H54 (cell line): ENCODE data around the gene TBCD.
"Not testable (repeated sequence)": the region's sequence is repeated elsewhere in the genome, so short reads cannot be mapped to it uniquely, and the experiment has no call there.

Source experiments
- DNase-seq: peaks from one replicate; pipeline ENCODE4 v3.0.0; 2011; ENCODE audit warnings: low spot score, mixed read lengths; ENCODE audit not compliant: insufficient read length
- FAIRE-seq: peaks from 3 replicates; lab custom pipeline; 2011; peaks lifted over from hg19 to GRCh38; lab: Jason Lieb, UNC
- POLR2A ChIP-seq: IDR thresholded peaks from 2 replicates; pipeline ENCODE4 v1.6.1; 2011; ENCODE audit warnings: low read depth, mild to moderate bottlenecking, low read length

The TBCD gene

DNA sequence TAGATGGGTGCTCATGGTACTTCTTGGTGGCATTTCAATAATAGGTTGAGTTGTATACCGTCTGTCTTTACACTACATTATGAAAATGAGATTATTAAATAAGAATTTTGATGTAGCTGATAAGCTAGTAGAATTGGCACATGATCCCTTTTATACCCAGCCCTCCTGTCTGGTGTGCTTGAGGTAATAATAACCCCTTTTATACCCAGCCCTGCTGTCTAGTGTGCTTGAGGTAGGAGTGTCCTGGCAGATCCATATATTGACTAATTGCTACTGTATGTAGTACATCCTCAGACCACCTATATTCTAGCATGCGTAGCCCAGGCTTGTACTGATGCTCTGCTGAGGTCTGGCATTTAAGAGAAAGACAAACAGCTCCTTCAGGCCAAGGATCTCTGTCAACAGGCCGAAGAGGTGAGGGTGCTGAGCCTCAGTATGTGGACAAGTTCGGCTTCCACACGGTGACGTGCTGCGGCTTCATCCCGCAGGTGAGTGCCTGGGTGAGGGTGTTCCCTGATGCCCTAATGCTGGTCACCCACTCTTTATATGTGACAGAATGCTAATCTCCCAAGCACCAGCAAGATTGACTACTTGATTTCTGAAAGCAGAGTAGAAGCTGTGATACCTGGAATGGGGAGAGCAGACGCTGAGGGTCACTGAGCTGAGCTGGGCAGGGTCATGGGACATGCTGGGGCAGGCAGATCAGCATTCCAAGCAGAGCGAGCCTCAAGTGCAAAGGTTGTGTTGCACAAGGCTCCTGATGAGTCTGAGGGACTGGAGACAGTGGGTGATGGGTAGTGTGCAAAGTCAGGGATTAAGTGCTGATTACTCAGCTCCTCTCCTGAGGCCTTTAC is 10.7 kb upstream of the TBCD start:
- DNase-seq = no peak
- TF ChIP-seq POLR2A = no peak
- FAIRE-seq = no peak

DNA sequence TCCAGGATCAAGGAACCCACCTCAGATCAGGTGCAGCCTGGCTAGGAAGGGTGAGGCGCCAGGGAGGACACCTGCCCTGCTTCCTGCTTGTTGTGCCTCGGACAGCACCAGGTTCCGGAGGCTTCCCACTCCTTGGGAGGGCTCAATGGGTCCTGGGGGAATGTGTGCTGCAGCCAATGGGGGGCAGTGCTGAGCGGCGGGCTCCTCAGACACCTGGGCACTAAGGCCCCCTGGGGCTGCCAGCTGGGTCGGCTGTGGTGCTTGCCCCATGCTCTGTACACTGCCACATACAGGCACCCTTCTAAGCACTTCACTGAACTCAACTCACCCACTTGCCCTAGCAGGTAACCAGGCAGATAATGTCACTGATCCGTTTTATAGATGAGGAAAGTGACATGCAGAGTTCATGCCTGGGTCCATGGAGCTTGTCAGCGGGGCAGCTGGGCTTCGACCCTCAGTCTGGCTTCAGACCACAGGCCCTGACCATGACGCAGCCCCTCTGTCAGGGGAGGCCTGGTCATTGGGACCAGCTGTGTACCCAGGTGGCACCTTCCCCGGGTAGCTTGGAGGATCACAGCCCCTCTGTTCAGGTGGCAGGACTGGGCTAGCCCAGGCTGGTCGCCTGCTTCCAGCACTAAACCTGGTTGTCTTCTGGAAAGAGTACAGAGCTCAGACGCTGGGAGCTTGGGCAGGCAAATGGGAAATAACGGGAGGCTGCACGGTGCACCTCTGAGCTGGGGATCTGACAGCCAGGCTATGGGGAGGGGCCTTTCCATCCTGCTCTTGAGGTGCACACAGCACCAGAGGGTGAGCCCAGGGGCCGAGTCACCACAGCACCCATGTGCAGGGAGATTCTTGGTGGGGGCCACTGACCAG is 8.3 kb upstream of the TBCD start:
- FAIRE-seq (no peak), DNase-seq (no peak)
- TF ChIP-seq POLR2A = no peak

DNA sequence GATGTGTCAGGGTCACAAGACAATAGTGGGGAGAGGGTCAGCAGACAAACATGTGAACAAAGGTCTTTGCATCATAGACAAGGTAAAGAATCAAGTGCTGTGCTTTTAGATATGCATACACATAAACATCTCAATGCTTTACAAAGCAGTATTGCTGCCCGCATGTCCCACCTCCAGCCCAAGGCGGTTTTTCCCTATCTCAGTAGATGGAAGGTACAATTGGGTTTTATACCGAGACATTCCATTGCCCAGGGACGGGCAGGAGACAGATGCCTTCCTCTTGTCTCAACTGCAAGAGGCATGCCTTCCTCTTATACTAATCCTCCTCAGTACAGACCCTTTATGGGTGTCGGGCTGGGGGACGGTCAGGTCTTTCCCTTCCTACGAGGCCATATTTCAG is 7.1 kb upstream of the TBCD start:
- not testable (repeated sequence) for DNase-seq, FAIRE-seq

DNA sequence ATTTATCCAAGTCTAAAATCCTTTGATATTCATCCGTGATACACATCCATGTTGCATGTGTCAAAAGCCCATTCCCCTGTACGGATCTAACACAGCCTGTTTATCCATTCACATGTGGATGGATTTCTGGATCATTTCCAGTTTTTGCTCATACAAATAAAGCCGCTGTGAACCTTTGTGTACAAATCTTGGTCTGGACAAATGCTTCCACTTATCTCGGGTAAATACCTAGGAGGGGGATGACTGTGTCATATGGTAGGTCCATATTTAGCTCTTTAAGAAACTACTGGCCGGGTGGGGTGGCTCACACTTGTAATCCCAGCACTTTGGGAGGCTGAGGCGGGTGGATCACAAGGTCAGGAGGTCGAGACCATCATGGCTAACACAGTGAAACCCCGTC is 6.3 kb upstream of the TBCD start:
- TF ChIP-seq POLR2A = no peak
- no peak for FAIRE-seq
- no peak for DNase-seq

DNA sequence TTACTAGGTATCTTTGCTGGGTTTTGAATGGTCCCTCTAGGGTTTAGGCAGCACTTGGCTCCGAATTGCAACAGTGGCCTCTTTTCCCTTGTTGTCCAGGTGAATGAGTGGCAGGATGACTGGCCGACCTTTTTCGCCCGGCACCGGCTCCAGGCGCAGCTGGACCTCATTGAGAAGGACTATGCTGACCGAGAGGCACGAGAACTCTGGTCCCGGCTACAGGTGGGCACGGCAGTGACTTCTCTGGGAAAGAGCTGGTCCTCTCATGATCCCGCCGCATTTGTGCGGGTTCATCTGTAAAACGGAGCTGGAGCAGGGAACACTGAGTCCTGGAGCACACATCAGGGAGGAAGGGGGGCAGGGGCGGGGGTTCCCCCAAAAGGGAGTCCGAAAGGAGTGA is 3.1 kb upstream of the TBCD start:
- DNase-seq (no peak), FAIRE-seq (no peak)
- no peak for TF ChIP-seq POLR2A

DNA sequence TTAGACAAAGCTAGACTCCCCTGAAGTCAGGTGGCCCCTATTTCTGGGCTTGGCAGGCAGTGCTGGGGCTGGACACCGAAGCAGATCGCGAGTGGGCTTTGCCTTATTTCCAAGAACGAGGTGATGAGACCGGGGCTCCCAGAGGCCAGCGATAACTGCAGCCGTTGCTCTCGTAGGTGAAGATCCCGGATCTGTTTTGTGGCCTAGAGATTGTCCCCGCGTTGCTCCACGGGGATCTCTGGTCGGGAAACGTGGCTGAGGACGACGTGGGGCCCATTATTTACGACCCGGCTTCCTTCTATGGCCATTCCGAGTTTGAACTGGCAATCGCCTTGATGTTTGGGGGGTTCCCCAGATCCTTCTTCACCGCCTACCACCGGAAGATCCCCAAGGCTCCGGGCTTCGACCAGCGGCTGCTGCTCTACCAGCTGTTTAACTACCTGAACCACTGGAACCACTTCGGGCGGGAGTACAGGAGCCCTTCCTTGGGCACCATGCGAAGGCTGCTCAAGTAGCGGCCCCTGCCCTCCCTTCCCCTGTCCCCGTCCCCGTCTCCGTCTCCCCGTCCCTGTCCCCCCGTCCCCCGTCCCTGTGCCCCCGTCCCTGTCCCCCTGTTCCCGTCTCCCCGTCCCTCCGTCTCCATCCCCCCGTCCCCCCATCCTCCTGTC is 1.5 kb upstream of the TBCD start:
- DNase-seq (no peak), FAIRE-seq (no peak)
- TF ChIP-seq POLR2A = no peak

DNA sequence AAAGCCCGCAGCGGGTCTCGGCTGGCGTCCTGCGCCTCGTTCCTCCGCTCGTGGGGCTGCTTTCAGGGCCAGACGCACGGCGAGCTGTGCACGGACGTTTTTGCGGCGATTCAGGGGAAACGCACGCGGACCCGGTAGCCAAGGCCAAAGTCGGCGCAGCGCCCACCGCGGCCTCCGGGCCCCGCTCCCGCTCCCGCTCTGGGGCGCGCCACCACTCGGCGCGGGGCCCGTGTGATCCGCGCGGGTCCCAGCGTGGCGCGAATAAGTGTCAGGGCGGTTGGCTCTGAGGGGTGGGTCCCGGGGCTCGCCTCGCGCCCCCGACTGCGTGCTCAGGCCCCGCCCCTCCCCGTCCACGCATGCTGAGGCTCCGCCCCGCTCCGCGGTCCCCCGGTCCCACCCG is 694 bp upstream of the TBCD start:
- TF ChIP-seq POLR2A = no peak
- FAIRE-seq = no peak
- no peak for DNase-seq

DNA sequence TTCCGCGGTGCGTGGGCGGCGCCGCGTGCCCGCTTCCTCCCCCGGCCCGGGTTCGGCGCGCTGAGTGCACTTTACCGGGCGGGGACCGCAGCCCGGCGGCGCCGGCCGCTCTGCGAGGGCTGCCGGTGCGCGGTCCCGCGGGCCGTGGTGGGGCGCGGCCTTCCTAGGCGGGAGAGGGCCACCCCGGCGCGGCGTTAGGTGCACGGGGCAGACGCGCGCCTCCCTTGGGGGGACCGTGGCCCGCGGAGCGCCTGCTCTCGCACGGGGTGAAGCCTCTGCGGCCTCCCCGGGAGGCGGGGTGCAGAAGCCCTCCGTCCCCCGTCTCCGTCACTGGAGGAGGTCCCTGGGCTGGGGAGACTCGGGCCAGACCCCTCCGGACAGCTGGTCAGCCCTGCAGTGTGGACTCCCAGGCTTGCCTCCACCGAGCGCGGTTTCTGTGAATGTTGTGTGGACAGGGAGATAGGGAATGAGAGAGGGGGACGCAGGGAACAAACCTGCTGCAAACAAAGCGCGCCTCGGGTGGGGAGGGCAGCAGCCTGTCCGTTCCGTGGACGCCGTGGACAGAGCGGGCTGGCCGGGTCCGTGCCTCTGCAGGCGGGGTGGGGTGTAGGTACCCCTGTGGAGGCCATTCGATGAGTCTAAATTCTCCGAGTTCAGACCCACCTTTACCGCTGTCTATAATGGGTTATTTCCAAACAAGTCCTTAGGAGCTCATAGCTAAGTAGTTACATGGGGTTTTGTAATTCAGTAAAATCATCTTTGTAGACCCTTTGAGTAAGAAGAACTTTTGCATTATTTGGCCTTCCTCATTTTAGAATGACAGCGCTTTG is 721 bp downstream of the TBCD start:
- DNase-seq = peak; percentile 70
- FAIRE-seq = no peak
- no peak for TF ChIP-seq POLR2A

DNA sequence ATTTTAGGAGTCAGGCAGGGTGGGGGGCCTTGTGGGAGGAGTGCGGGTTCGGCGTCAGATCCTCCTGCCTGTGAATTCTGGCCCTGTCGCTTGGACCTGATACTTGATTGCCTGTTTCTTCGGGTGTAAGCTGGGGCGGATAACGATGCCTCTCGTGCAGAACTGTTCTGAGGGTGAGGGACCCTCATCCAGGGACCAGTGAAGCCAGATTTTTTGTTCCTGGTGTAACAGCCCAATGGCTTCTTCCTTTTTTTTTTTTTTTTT is 1.3 kb downstream of the TBCD start:
- FAIRE-seq (no peak), DNase-seq (no peak)
- no peak for TF ChIP-seq POLR2A

DNA sequence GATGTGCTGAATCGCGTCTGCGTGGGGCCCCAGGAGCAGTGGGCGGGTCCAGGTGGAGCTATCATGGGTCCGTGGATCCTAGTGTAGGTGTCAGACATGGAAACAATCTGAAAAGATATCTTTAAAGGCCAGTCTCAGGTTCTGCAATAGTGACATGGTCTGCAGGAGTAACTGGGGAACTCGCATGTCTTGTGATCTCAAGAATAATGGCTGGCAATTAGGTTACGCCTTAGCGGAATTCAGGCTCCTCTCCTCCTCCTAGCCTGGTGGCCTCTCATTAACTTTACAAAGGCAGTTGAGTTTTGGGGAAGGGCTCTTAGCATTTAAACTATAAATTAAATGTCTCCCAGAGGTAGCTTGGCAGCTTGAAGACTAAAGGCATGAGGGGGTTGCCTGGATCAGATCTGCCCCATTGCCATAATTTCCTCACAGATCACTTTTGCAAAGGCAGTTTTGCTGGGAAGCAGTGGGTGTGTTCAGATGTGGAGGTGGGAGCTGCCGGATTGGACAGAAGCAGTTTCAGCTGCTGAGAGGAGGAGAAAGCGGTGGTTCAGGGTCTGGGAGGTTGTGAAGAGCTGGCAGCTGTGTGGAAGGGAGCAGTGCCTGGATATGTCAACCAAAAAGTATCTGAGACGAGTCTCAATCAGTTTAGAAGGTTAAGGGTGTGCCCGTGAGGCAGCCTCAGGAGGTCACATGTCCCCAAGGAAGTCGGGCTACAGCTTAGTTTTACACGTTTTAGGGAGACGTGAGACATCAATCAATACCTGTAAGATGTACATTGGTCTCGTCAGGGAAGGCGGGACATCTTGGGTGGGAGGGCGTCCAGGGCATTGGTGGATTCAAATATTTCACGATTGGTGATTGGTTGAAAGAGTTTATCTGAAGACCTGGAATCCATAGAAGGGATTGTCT is 2.7 kb downstream of the TBCD start:
- FAIRE-seq (no peak), DNase-seq (no peak)
- no peak for TF ChIP-seq POLR2A

DNA sequence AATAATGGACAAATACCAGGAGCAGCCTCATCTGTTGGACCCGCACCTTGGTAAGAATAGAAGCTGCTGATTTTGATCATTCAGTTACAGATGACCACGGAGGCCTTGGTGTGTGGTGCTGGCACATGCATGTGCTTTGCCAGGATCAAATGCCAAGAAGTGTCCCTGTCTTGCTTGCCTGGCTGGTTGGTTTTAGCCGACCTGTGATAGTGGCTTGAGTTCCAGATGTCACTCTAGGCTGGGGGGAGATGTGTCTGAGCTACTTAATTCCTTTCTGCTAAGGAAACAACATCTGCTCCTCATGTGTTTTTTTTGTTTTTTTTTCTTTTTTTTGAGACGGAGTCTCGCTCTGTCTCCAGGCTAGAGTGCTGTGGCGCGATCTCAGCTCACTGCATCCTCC is 4.3 kb downstream of the TBCD start:
- no peak for TF ChIP-seq POLR2A
- FAIRE-seq (no peak), DNase-seq (no peak)

DNA sequence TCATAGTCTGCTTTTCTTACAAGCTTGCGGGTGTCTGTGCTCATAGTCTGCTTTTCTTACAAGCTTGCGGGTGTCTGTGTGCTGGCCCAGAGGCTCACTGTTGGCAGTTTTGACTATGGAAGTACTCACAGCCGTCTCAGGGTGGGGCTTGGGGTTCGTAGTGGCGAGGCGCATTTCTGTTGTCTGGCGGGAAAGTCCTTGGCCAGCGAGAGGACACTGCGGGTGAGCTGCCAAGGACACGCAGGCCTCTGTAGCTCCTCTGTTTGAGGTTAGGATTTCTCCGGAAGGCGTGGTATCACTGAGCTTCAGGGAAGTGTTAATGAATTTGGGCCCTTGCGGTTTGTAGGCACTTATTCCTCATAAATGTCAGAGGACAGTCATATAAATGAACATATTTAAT is 13.5 kb downstream of the TBCD start:
- DNase-seq (no peak), FAIRE-seq (no peak)
- no peak for TF ChIP-seq POLR2A

DNA sequence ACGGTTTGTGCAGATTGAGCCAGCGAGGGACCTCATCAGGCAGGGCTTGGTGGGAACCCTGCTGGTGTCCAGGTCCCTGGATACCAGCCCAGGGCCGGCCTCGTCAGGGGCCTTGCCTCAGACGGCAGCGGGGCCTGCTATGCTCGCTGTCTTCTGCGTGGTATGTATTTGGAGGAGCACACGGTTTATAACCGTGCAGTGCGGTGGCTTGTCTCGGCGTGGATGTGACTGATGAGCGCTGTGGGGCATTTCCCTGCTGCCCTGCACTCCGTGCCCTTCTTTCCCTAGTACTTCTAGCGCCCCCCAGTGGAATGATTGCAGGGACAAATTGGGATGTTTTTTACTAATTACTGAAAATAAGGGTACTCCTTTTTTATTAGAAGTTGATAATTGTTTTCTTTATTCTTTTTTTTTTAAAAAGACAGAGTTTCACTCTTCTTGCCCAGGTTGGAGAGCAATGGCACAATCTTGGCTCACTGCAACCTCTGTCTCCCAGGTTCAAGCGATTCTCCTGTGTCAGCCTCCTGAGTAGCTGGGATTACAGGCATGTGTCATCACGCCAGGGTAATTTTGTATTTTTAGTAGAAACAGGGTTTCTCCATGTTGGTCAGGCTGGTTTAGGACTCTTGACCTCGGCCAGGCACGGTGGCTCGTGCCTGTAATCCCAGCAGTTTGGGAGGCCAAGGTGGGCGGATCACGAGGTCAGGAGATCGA is 15.3 kb downstream of the TBCD start:
- FAIRE-seq = no peak
- no peak for TF ChIP-seq POLR2A
- DNase-seq = no peak
